GM12878 (cell line): Measurements from ENCODE around the gene QRFP. TPM values are rescaled to one million over a fixed set of nuclear protein-coding genes. Genes with fewer than 3 reads are reported as not detected.

Experiments
- ATAC-seq: fragments of 200-7000 bp; cut with Tn5 transposase; 3 replicates; pipeline ENCODE4 v1.9.1; 2020; ENCODE audit warnings: mild to moderate bottlenecking, moderate library complexity
- BruUV-seq: library from RNA; stranded (reverse); fragments of 400-500 nt; replicated peaks from 2 replicates; lab custom pipeline; 2021; lab: Mats Ljungman, UMichigan
- CTCF ChIA-PET: fragments of 300-600 bp; sonication (Branson Sonifier 250); formaldehyde crosslinking; extraction: SDS; loops from one replicate; lab custom pipeline; 2021; ENCODE audit warnings: inconsistent platforms; lab: Yijun Ruan, JAX
- POLR2A ChIA-PET: fragments of 350-600 bp; formaldehyde crosslinking; extraction: SDS; loops from one replicate; lab custom pipeline; 2021; ENCODE audit warnings: inconsistent platforms; lab: Charles Lee
- RAD21 ChIA-PET: fragments of 300-600 bp; sonication (Branson Sonifier 250); formaldehyde crosslinking; loops from one replicate; lab custom pipeline; 2023; ENCODE audit warnings: antibody characterized with exemption; ENCODE audit not compliant: unreplicated experiment; lab: Charles Lee
- SMC1A ChIA-PET: fragments of 300-600 bp; sonication (Branson Sonifier 250); formaldehyde crosslinking; loops from one replicate; lab custom pipeline; 2023; ENCODE audit not compliant: unreplicated experiment, uncharacterized antibody; lab: Charles Lee
- DNase-seq: peaks from one replicate; pipeline ENCODE4 v3.0.0-alpha.2; 2011; ENCODE audit warnings: low read depth, low spot score
- FAIRE-seq: peaks from 3 replicates; lab custom pipeline; 2011; peaks lifted over from hg19 to GRCh38; lab: Jason Lieb, UNC
- H2AFZ ChIP-seq: 2 replicates; pipeline ENCODE4 v1.6.0; 2011; ENCODE audit warnings: low read depth, low read length, control low read depth; ENCODE audit not compliant: control insufficient read depth
- H3K27ac ChIP-seq: 2 replicates; pipeline ENCODE4 v1.5.1; 2011; ENCODE audit warnings: control low read depth; ENCODE audit not compliant: control insufficient read depth, insufficient read depth
- H3K27me3 ChIP-seq, 2 experiments: replicated peaks in 1 of 2; 2 replicates each; pipeline versions ENCODE4 v1.6.0 to v1.6.1; 2011; ENCODE audit warnings: low read length in 1 of 2; ENCODE audit not compliant: control insufficient read depth in 2 of 2, insufficient read depth in 2 of 2
- H3K36me3 ChIP-seq, 2 experiments: 2 replicates each; pipeline ENCODE4 v1.5.1; 2011; ENCODE audit warnings: low read length in 1 of 2; ENCODE audit not compliant: control insufficient read depth in 2 of 2, insufficient read depth in 2 of 2
- H3K4me1 ChIP-seq: 2 replicates; pipeline ENCODE4 v1.6.1; 2011; ENCODE audit warnings: mild to moderate bottlenecking, low read length, moderate library complexity, mixed read lengths; ENCODE audit not compliant: control insufficient read depth, insufficient read depth
- H3K4me2 ChIP-seq: 2 replicates; pipeline ENCODE4 v1.6.0; 2011; ENCODE audit warnings: control low read depth; ENCODE audit not compliant: control insufficient read depth, insufficient read depth
- H3K4me3 ChIP-seq: fragments of 200-600 bp; sonication (generic); 2 replicates; pipeline ENCODE4 v1.5.1; 2016
- H3K79me2 ChIP-seq: 2 replicates; pipeline ENCODE4 v1.6.0; 2011; ENCODE audit warnings: low read length; ENCODE audit not compliant: control insufficient read depth, insufficient read depth
- H3K9ac ChIP-seq: 2 replicates; pipeline ENCODE4 v1.8.0; 2011; ENCODE audit warnings: low read length, control low read depth, mixed read lengths; ENCODE audit not compliant: control insufficient read depth, insufficient read depth
- H3K9me3 ChIP-seq: replicated peaks from 3 replicates; pipeline ENCODE4 v1.5.1; 2011; ENCODE audit warnings: mild to moderate bottlenecking, low read length; ENCODE audit not compliant: control insufficient read depth, insufficient read depth
- H4K20me1 ChIP-seq: 2 replicates; pipeline ENCODE4 v1.6.0; 2011; ENCODE audit not compliant: control insufficient read depth, insufficient read depth
- BCL11A ChIP-seq: IDR thresholded peaks from 2 replicates; pipeline ENCODE4 v1.6.1; 2011; ENCODE audit warnings: low read depth, low read length
- CBFB ChIP-seq: IDR thresholded peaks from 2 replicates; pipeline ENCODE4 v1.6.1; 2016; ENCODE audit warnings: antibody characterized with exemption, low read depth
- CBX3 ChIP-seq: fragments of 200-600 bp; sonication (generic); IDR thresholded peaks from 2 replicates; pipeline ENCODE4 v1.6.1; 2016; ENCODE audit warnings: low read depth, borderline replicate concordance
- ETV6 ChIP-seq, 2 experiments: fragments of 450-650 bp in 1 of 2; IDR thresholded peaks in 1 of 2; conservative IDR thresholded peaks in 1 of 2; 2 replicates each; pipeline ENCODE4 v1.6.1; 2014; ENCODE audit warnings: antibody characterized with exemption in 1 of 2, borderline replicate concordance in 1 of 2, low read depth in 1 of 2, mild to moderate bottlenecking in 1 of 2, moderate library complexity in 1 of 2
- EZH2 ChIP-seq: IDR thresholded peaks from 2 replicates; pipeline ENCODE4 v1.6.1; 2012; ENCODE audit warnings: low read depth, mild to moderate bottlenecking, control low read depth, inconsistent platforms, low read length, borderline replicate concordance; ENCODE audit not compliant: control insufficient read depth
- GABPA ChIP-seq: IDR thresholded peaks from 2 replicates; pipeline ENCODE4 v1.6.1; 2014; ENCODE audit warnings: antibody characterized with exemption, low read depth, mild to moderate bottlenecking, inconsistent platforms
- HDAC6 ChIP-seq: fragments of 200-600 bp; sonication (generic); IDR thresholded peaks from one replicate; pipeline ENCODE4 v1.8.0; 2017; ENCODE audit warnings: antibody characterized with exemption; ENCODE audit not compliant: unreplicated experiment
- IKZF1 ChIP-seq: fragments of 450-650 bp; conservative IDR thresholded peaks from 2 replicates; pipeline ENCODE4 v1.6.1; 2017; ENCODE audit warnings: antibody characterized with exemption, mild to moderate bottlenecking
- IRF4 ChIP-seq: IDR thresholded peaks from 2 replicates; pipeline ENCODE4 v1.6.1; 2011; ENCODE audit warnings: low read depth, low read length
- MTA3 ChIP-seq: IDR thresholded peaks from 2 replicates; pipeline ENCODE4 v1.6.1; 2012; ENCODE audit warnings: low read length, inconsistent platforms, borderline replicate concordance
- NFYA ChIP-seq: IDR thresholded peaks from 2 replicates; pipeline ENCODE4 v1.6.1; 2011; ENCODE audit warnings: low read depth, mild to moderate bottlenecking, low read length, improper control_type of control experiment, borderline replicate concordance
- NFYB ChIP-seq: IDR thresholded peaks from 2 replicates; pipeline ENCODE4 v1.6.1; 2011; ENCODE audit warnings: low read depth, mild to moderate bottlenecking, low read length, improper control_type of control experiment, moderate library complexity; ENCODE audit not compliant: insufficient read depth
- NR2C2 ChIP-seq: IDR thresholded peaks from 2 replicates; pipeline ENCODE4 v1.6.1; 2011; ENCODE audit warnings: borderline replicate concordance, low read depth; ENCODE audit not compliant: control insufficient read depth, insufficient read length
- RAD21 ChIP-seq: IDR thresholded peaks from 2 replicates; pipeline ENCODE4 v1.6.1; 2011; ENCODE audit warnings: mild to moderate bottlenecking, low read depth, low read length, moderate library complexity; ENCODE audit not compliant: insufficient read depth
- RBBP5 ChIP-seq: fragments of 200-600 bp; sonication (generic); conservative IDR thresholded peaks from 2 replicates; pipeline ENCODE4 v1.6.1; 2016
- SIN3A ChIP-seq: IDR thresholded peaks from 2 replicates; pipeline ENCODE4 v1.6.1; 2012; ENCODE audit warnings: low read depth, low read length, improper control_type of control experiment
- SREBF1 ChIP-seq: IDR thresholded peaks from 2 replicates; pipeline ENCODE4 v1.6.1; 2012; ENCODE audit warnings: mild to moderate bottlenecking, low read length
- ZBED1 ChIP-seq: IDR thresholded peaks from 2 replicates; pipeline ENCODE4 v1.6.1; 2016; ENCODE audit warnings: borderline replicate concordance
- ZSCAN29 ChIP-seq: fragments of 450-650 bp; IDR thresholded peaks from 2 replicates; pipeline ENCODE4 v1.6.1; 2017; ENCODE audit warnings: mild to moderate bottlenecking, moderate library complexity
- WGBS: methylation state at CpG from one replicate; pipeline ENCODE4 v1.1.6; 2016; ENCODE audit warnings: low lambda C conversion rate; ENCODE audit not compliant: insufficient replicate concordance, insufficient coverage; ENCODE audit errors: missing lambda C conversion rate; 5-methylcytosine and 5-hydroxymethylcytosine counted together
- in situ Hi-C: fragments of 300-500 bp; cut with MboI; formaldehyde crosslinking; loops from 9 replicates; pipeline ENCODE4 v1.14.3; 2018; ENCODE audit warnings: mixed read lengths
- intact Hi-C: fragments of 100-400 bp; cut with micrococcal nuclease; formaldehyde crosslinking; loops from one replicate; pipeline ENCODE4 v1.14.2; 2022; ENCODE audit not compliant: unreplicated experiment
- polyA plus RNA-seq, 11 experiments: library from polyadenylated mRNA; depleted of rRNA in 4 of 11; unstranded in 6 of 11; stranded (reverse) in 5 of 11; fragments of >200 nt; fragmentation: Nextera tagmentation in 4 of 11; fragmentation: Illumina TruSeq in 1 of 11; extraction: Ambion mirVana in 4 of 11; extraction: Trizol in 1 of 11; gene quantifications; 1 replicate in 1 of 11; 2 replicates in 10 of 11; pipeline versions ENCODE4 v1.2.1 to v1.2.3, GENCODE V29; 2011 to 2016; ENCODE audit warnings: inconsistent platforms in 2 of 11, missing spikeins in 2 of 11, low read depth in 1 of 11
- total RNA-seq, 4 experiments: library from RNA; depleted of rRNA in 3 of 4; stranded (reverse); fragments of >200 nt in 3 of 4; fragmentation: Illumina TruSeq in 1 of 4; extraction: Trizol in 1 of 4; gene quantifications; 2 replicates each; pipeline versions ENCODE4 v1.2.1 to v1.2.3, GENCODE V29; 2013 to 2021
- TF ChIP-seq, protein P1 (sequence below): IDR thresholded peaks from 2 replicates; pipeline ENCODE4 v1.6.1; 2011; ENCODE audit warnings: low read depth, low read length, improper control_type of control experiment, borderline replicate concordance
- TF ChIP-seq, protein P2 (sequence below): fragments of 450-650 bp; IDR thresholded peaks from 2 replicates; pipeline ENCODE4 v1.6.1; 2017; ENCODE audit warnings: mild to moderate bottlenecking, low read depth, inconsistent platforms; ENCODE audit not compliant: poor library complexity, severe bottlenecking

The QRFP gene
- total and polyA plus RNA-seq, 10 of the 15 experiments (the other 5 are each of a cell fraction or from before 2014, with no cell fraction given): not detected

DNA sequence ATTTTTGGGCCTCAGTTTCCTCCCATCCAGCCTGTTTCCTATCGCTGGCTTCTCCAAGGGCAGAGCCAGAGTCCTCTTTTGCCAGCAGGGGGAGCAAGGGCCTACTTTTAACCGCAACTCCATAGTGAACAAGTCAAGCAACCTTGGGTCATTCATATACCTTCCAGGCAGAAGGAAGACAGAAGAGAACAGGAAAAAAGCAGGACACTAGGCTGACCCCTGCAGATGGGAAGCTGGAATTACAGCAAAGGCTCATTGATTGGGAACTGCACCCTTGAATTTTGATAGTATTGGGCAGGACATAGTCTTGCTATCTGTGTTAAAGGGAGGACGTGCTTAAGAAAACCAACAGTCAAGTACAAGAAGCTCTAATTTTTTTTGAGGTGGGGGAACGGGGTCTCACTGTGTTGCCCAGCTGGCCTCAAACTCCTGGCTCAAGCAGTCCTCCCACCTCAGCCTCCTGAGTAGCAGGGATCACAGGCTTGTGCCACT lies 30.1 kb downstream of the QRFP start:
- WGBS: 43% methylated on average over 4 of the region's 4 CpGs
- no TSS peak for BruUV-seq
- in situ Hi-C loops: loop anchor here (5.0 to 10.0 kb wide), 3 partner anchors 76 to 412 kb away; no protein-coding TSS in a partner anchor
- Histone ChIP-seq H2AFZ (no peak overlapping the region), H4K20me1 (peaks cover 6% of the 10 kb centered on the region; the same call in 1 of the 2 replicates), H3K9ac (no peak overlapping the region), H3K4me3 (no peak overlapping the region), H3K4me1 (peaks cover 19% of the 10 kb centered on the region), H3K36me3 (peaks cover 8 to 23% of the 10 kb centered on the region in 2 experiments; a peak in 3 of 4 replicates), H3K4me2 (no peak overlapping the region), H3K27ac (no peak overlapping the region), H3K27me3 (no peaks in the 10 kb centered on the region), H3K9me3 (no peaks in the 10 kb centered on the region), H3K79me2 (no peaks in the 10 kb centered on the region)
- ChIA-PET SMC1A (interaction anchor here (0.8 to 2.7 kb wide), 20 partner anchors 16 to 180 kb away, joined by 3 to 25 read pairs (median 5); partner anchors contain the start of gene EXOSC2), POLR2A (no interaction called here), CTCF (interaction anchor here (0.5 to 11.0 kb wide), 35 partner anchors 9 to 191 kb away, joined by 3 to 267 read pairs (median 4); no protein-coding TSS in a partner anchor), RAD21 (interaction anchor here (0.7 to 4.6 kb wide), 8 partner anchors 21 to 180 kb away, joined by 3 to 28 read pairs (median 4); no protein-coding TSS in a partner anchor)
- peak; percentile 50 for ATAC-seq
- intact Hi-C loops: loop anchor here (1.0 kb wide), 3 partner anchors 75 to 180 kb away; no protein-coding TSS in a partner anchor
- peak; percentile 80 for FAIRE-seq
- peak; percentile 17 for DNase-seq
- TF ChIP-seq SREBF1 (no peak), HDAC6 (no peak), CBFB (peak; percentile 30; the same call in 1 of the 2 replicates), GABPA (no peak), IKZF1 (0 out of 2 replicates have a peak, but pooled peaks have one; percentile 10), NFYA (no peak), EZH2 (no peak), ETV6 (conservative IDR thresholded peaks at IDR 0.05 in 1 of 2, IDR thresholded peaks at IDR 0.05 in 1 of 2; ENCODE audit: borderline replicate concordance in 1 of 2, low read depth in 1 of 2) (no peak), ZSCAN29 (no peak), BCL11A (no peak), RBBP5 (no peak), NR2C2 (no peak), MTA3 (no peak), CBX3 (no peak), NFYB (no peak), SIN3A (no peak), ZBED1 (no peak), IRF4 (no peak), RAD21 (peak; percentile 57)
- TF ChIP-seq, protein P1, sequence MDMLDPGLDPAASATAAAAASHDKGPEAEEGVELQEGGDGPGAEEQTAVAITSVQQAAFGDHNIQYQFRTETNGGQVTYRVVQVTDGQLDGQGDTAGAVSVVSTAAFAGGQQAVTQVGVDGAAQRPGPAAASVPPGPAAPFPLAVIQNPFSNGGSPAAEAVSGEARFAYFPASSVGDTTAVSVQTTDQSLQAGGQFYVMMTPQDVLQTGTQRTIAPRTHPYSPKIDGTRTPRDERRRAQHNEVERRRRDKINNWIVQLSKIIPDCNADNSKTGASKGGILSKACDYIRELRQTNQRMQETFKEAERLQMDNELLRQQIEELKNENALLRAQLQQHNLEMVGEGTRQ: no peak
- TF ChIP-seq, protein P2, sequence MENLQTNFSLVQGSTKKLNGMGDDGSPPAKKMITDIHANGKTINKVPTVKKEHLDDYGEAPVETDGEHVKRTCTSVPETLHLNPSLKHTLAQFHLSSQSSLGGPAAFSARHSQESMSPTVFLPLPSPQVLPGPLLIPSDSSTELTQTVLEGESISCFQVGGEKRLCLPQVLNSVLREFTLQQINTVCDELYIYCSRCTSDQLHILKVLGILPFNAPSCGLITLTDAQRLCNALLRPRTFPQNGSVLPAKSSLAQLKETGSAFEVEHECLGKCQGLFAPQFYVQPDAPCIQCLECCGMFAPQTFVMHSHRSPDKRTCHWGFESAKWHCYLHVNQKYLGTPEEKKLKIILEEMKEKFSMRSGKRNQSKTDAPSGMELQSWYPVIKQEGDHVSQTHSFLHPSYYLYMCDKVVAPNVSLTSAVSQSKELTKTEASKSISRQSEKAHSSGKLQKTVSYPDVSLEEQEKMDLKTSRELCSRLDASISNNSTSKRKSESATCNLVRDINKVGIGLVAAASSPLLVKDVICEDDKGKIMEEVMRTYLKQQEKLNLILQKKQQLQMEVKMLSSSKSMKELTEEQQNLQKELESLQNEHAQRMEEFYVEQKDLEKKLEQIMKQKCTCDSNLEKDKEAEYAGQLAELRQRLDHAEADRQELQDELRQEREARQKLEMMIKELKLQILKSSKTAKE: no peak
